ENCODE results near the gene POLH. TPM values are rescaled to one million over a fixed set of nuclear protein-coding genes. Genes with fewer than 3 reads are reported as not detected.
A peak's percentile ranks its signal among the peaks of the same experiment; 100 is the strongest.

POLH gene
- total RNA-seq, 2 experiments from 2014 or later = 67.3 to 93.5 TPM

GRCh38 chr6:43606019-43606418, 30.0 kb downstream of the POLH start:
- Histone ChIP-seq H3K27ac (ENCODE audit: low read depth, low read length, poor library complexity, severe bottlenecking) (no peak overlapping the region), H3K9me2 (ENCODE audit: insufficient read depth, low read length) (no peaks in the 10 kb centered on the region), H3K4me2 (ENCODE audit: low read length) (no peak overlapping the region), H3K79me2 (ENCODE audit: insufficient read depth, low read depth, low read length) (no peaks in the 10 kb centered on the region), H3K36me3 (ENCODE audit: insufficient read depth, low read length) (peaks cover 99% of the 10 kb centered on the region), H2AFZ (ENCODE audit: low read length) (no peak overlapping the region), H4K20me1 (ENCODE audit: insufficient read depth, low read length) (no peaks in the 10 kb centered on the region), H3K4me1 (ENCODE audit: insufficient read depth, low read length, poor library complexity, severe bottlenecking) (peaks cover 11% of the 10 kb centered on the region), H3K9me3 (ENCODE audit: low read length) (no peaks in the 10 kb centered on the region), H3K4me3 (ENCODE audit: low read depth, low read length, poor library complexity, severe bottlenecking) (no peak overlapping the region)
- CTCF ChIA-PET (ENCODE audit: unreplicated experiment) = no interaction called here
- POLR2A ChIA-PET = interaction anchor here (0.6 to 0.9 kb wide), 3 partner anchors 40 to 113 kb away, joined by 3 to 5 read pairs (median 5); no protein-coding TSS in a partner anchor
- TF ChIP-seq CTCF (conservative IDR thresholded peaks at IDR 0.05; ENCODE audit: low read length) (no peak), EZH2phosphoT487 (IDR thresholded peaks at IDR 0.05; ENCODE audit: borderline replicate concordance, low read depth, low read length) (no peak)
- TSS peak; percentile 7 for BruUV-seq (replicated peaks)
- intact Hi-C loops (cut with micrococcal nuclease; ENCODE audit: unreplicated experiment) = loop anchor here (10.0 kb wide), 1 partner anchor 61 kb away; no protein-coding TSS in a partner anchor
- no peak for DNase-seq (ENCODE audit: low spot score)

- no peaks in the 10 kb centered on the region for H3K9me2 ChIP-seq (ENCODE audit: insufficient read depth, low read length)
- H3K9me3 ChIP-seq (ENCODE audit: low read length) = no peaks in the 10 kb centered on the region
- no peak overlapping the region for H3K4me3 ChIP-seq (ENCODE audit: low read depth, low read length, poor library complexity, severe bottlenecking)
- peaks cover 98% of the 10 kb centered on the region for H3K36me3 ChIP-seq (ENCODE audit: insufficient read depth, low read length)
- H3K79me2 ChIP-seq (ENCODE audit: insufficient read depth, low read depth, low read length) = no peaks in the 10 kb centered on the region
- POLR2A ChIA-PET = no interaction called here
- H3K4me2 ChIP-seq (ENCODE audit: low read length) = peak overlapping the region; percentile 3; the same call in 1 of the 2 replicates
- no peak overlapping the region for H2AFZ ChIP-seq (ENCODE audit: low read length)
- CTCF ChIA-PET (ENCODE audit: unreplicated experiment) = interaction anchor here (0.5 kb wide), 1 partner anchor 69 kb away, joined by 3 read pairs; no protein-coding TSS in a partner anchor
- TF ChIP-seq EZH2phosphoT487 (IDR thresholded peaks at IDR 0.05; ENCODE audit: borderline replicate concordance, low read depth, low read length) = no peak
- TF ChIP-seq CTCF (conservative IDR thresholded peaks at IDR 0.05; ENCODE audit: low read length) = peak; percentile 94
- DNase-seq (ENCODE audit: low spot score) = peak; percentile 62
- intact Hi-C loops (cut with micrococcal nuclease; ENCODE audit: unreplicated experiment) = loop anchor here (10.0 kb wide), 1 partner anchor 64 kb away; no protein-coding TSS in a partner anchor
- no peaks in the 10 kb centered on the region for H4K20me1 ChIP-seq (ENCODE audit: insufficient read depth, low read length)
- peaks cover 11% of the 10 kb centered on the region for H3K4me1 ChIP-seq (ENCODE audit: insufficient read depth, low read length, poor library complexity, severe bottlenecking)
- no peak overlapping the region for H3K27ac ChIP-seq (ENCODE audit: low read depth, low read length, poor library complexity, severe bottlenecking)
- no TSS peak for BruUV-seq (replicated peaks)
Measured at GRCh38 chr6:43608310-43608763, 32.4 kb downstream of the POLH start.

- Histone ChIP-seq H3K27ac (ENCODE audit: low read depth, low read length, poor library complexity, severe bottlenecking) (no peak overlapping the region), H3K79me2 (ENCODE audit: insufficient read depth, low read depth, low read length) (no peaks in the 10 kb centered on the region), H3K9me3 (ENCODE audit: low read length) (no peaks in the 10 kb centered on the region), H3K4me2 (ENCODE audit: low read length) (peak overlapping the region; percentile 3; the same call in 1 of the 2 replicates), H3K4me1 (ENCODE audit: insufficient read depth, low read length, poor library complexity, severe bottlenecking) (peaks cover 11% of the 10 kb centered on the region), H3K9me2 (ENCODE audit: insufficient read depth, low read length) (no peaks in the 10 kb centered on the region), H4K20me1 (ENCODE audit: insufficient read depth, low read length) (no peaks in the 10 kb centered on the region), H3K4me3 (ENCODE audit: low read depth, low read length, poor library complexity, severe bottlenecking) (no peak overlapping the region), H2AFZ (ENCODE audit: low read length) (no peak overlapping the region), H3K36me3 (ENCODE audit: insufficient read depth, low read length) (peaks cover 98% of the 10 kb centered on the region)
- CTCF ChIA-PET (ENCODE audit: unreplicated experiment) = no interaction called here
- no TSS peak for BruUV-seq (replicated peaks)
- DNase-seq (ENCODE audit: low spot score) = no peak
- intact Hi-C loops (cut with micrococcal nuclease; ENCODE audit: unreplicated experiment) = loop anchor here (10.0 kb wide), 1 partner anchor 64 kb away; no protein-coding TSS in a partner anchor
- TF ChIP-seq EZH2phosphoT487 (IDR thresholded peaks at IDR 0.05; ENCODE audit: borderline replicate concordance, low read depth, low read length) = no peak
- no peak for TF ChIP-seq CTCF (conservative IDR thresholded peaks at IDR 0.05; ENCODE audit: low read length)
- POLR2A ChIA-PET = no interaction called here
Measured at GRCh38 chr6:43608807-43609206, 32.8 kb downstream of the POLH start.

All from OCI-LY7 (cell line).